ENCODE results near the gene FRMD5.
"Not testable (repeated sequence)": the region's sequence is repeated elsewhere in the genome, so short reads cannot be mapped to it uniquely, and the experiment has no call there.

Gene FRMD5

GRCh38 chr15:43887901-43888300, 307.2 kb downstream of the FRMD5 start:
- DNase-seq (ENCODE audit: low read depth): no peak

GRCh38 chr15:43886558-43886957, 308.5 kb downstream of the FRMD5 start:
- DNase-seq (ENCODE audit: low read depth): no peak

- DNase-seq (ENCODE audit: low read depth): no peak
Measured at GRCh38 chr15:43883571-43883970, 311.5 kb downstream of the FRMD5 start.

GRCh38 chr15:43881944-43882343, 313.1 kb downstream of the FRMD5 start:
- DNase-seq (ENCODE audit: low read depth): no peak

GRCh38 chr15:43881245-43881644, 313.8 kb downstream of the FRMD5 start:
- DNase-seq (ENCODE audit: low read depth): no peak

- no peak for DNase-seq (ENCODE audit: low read depth)
Measured at GRCh38 chr15:43880406-43881194, 314.5 kb downstream of the FRMD5 start.

GRCh38 chr15:43879386-43880355, 315.4 kb downstream of the FRMD5 start:
- DNase-seq (ENCODE audit: low read depth): no peak

GRCh38 chr15:43878446-43878845, 316.6 kb downstream of the FRMD5 start:
- DNase-seq (ENCODE audit: low read depth): no peak

GRCh38 chr15:43877371-43877770, 317.7 kb downstream of the FRMD5 start:
- no peak for DNase-seq (ENCODE audit: low read depth)

- no peak for DNase-seq (ENCODE audit: low read depth)
Measured at GRCh38 chr15:43876872-43877271, 318.2 kb downstream of the FRMD5 start.

GRCh38 chr15:43873651-43874050, 321.4 kb downstream of the FRMD5 start:
- no peak for DNase-seq (ENCODE audit: low read depth)

- peak; percentile 24 for DNase-seq (ENCODE audit: low read depth)
Measured at GRCh38 chr15:43872416-43873020, 322.6 kb downstream of the FRMD5 start.

- DNase-seq (ENCODE audit: low read depth): no peak
Measured at GRCh38 chr15:43871835-43872234, 323.2 kb downstream of the FRMD5 start.

GRCh38 chr15:43868406-43868805, 326.7 kb downstream of the FRMD5 start:
- DNase-seq (ENCODE audit: low read depth): no peak

GRCh38 chr15:43867096-43867495, 328.0 kb downstream of the FRMD5 start:
- no peak for DNase-seq (ENCODE audit: low read depth)

- DNase-seq (ENCODE audit: low read depth): not testable (repeated sequence)
Measured at GRCh38 chr15:43866636-43867035, 328.4 kb downstream of the FRMD5 start.

- no peak for DNase-seq (ENCODE audit: low read depth)
Measured at GRCh38 chr15:43859546-43859945, 335.5 kb downstream of the FRMD5 start.

- peak; percentile 7 for DNase-seq (ENCODE audit: low read depth)
Measured at GRCh38 chr15:43854801-43855200, 340.3 kb downstream of the FRMD5 start.

GRCh38 chr15:43852607-43853006, 342.5 kb downstream of the FRMD5 start:
- no peak for DNase-seq (ENCODE audit: low read depth)

- DNase-seq (ENCODE audit: low read depth): no peak
Measured at GRCh38 chr15:43851251-43851650, 343.8 kb downstream of the FRMD5 start.

GRCh38 chr15:43845421-43845820, 349.6 kb downstream of the FRMD5 start:
- no peak for DNase-seq (ENCODE audit: low read depth)

- not testable (repeated sequence) for DNase-seq (ENCODE audit: low read depth)
Measured at GRCh38 chr15:43832485-43832884, 362.6 kb downstream of the FRMD5 start.
